Embryonic facial prominence (tissue), 1 donor: ENCODE results near the gene DOCK4.

ENCODE experiments used
- DNase-seq: peaks from one replicate; pipeline ENCODE4 v3.0.0-alpha.2; 2016; ENCODE audit errors: extremely low spot score

DOCK4 gene

DNA sequence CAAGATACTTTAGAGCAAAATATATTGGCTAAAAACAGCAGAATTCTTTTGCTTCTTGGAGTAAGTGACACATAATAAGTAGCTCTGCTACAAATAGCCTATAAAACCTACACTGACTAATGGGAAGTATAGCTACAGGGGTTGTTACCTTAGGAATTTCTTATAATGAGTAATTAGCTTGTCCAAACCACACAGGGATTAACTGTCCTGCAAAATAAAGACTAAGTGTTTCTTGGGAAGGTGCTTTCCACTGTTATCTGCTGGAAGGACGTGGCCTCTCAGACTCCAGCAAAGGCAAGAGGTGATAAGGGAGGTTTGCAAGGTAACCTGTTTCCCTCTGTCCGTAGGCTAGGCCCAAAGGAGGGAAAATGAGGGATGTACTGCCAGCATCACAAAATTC is 302.4 kb downstream of the DOCK4 start:
- DNase-seq: no peak

DNA sequence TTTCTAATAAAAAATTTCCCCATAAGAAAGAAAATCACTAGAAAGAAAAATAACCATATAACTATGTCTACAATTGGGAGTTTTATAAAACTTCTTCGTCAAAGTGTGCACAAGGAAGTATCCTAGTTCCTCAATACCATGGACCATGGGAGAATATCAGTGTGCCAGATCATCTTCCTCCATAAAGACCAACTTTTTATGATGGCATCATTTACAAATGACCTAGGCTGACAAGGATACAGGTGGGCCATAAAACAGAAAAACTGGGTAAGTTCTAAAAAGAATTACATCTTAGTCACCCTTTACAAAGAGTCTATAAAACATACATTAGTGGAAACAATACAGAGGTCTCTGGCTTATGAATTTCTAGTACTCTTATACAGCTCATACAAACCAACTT is 303.2 kb downstream of the DOCK4 start:
- DNase-seq: no peak

DNA sequence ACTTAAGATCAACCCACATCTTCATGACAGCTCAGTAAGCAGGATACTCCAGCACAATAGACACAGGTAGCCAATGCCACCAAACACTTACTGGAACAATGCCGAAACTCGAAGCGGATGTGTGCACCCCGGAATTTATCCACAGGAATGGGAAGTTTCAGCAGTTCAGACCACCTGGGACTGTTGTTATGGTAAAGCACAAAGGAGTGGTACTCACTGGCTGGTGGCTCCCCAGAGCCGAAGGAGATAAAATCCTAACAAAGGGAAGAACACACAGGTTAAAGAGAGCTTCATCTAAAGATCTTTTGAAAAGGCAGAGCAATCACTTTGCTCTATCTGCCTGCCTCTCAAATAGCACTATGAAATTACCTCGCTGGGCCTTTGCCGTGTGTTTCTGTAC is 305.9 kb downstream of the DOCK4 start:
- DNase-seq: no peak

DNA sequence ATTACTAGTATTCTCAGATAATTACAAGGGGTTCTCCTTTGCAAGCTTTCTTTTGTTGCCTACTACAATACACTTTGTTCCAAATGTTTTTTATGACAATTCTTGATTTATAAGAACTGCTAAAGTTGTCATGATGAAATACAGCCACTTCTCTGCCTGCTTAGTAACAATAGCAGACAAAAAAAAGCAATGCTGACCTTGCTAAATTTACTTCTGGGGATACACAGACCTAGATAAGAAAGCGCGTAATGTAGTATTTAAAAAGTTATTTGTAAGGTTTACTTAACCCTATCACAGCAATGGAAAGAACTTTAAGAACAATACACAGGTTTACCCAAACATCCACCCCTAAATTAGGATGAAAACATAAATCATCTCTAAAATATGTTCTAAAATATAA is 311.1 kb downstream of the DOCK4 start:
- DNase-seq: no peak

DNA sequence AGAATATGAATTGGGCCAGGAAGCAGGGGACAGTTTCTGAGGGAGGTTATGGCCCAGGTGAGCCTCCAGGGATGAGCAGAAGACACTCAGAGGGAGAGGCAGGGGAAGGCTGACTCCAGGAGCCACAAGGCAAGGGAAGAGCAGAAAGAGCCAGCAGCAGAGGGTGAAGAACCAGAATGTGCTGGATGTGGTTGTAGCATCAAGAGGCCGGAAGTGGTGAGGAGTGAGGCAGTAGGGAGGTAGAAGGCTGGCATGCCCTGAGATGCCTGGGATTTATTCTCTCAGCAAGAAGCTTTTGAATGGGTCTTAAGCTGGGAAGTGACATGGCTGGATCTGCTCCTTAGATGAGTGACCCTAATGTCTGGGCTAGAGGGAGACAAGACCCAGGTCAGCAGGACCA is 311.7 kb downstream of the DOCK4 start:
- no peak for DNase-seq

DNA sequence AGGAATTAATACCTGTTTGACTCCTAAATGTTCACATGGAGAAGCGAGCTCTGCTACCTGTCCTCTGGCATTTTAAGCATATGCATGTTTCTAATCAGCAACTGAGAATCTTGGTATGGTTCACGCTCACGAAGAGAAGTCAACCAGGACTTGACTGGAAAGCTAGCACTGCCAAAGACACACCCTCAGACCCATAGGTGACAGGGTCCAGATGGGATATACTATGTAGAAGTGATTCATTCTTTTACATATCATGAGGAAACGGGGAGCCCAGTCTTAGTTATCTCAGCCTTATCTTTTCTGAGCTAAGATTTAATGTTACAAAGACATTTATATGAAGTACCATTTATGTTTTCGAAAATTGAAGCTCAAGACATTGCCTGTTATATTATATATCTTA is 313.0 kb downstream of the DOCK4 start:
- no peak for DNase-seq

DNA sequence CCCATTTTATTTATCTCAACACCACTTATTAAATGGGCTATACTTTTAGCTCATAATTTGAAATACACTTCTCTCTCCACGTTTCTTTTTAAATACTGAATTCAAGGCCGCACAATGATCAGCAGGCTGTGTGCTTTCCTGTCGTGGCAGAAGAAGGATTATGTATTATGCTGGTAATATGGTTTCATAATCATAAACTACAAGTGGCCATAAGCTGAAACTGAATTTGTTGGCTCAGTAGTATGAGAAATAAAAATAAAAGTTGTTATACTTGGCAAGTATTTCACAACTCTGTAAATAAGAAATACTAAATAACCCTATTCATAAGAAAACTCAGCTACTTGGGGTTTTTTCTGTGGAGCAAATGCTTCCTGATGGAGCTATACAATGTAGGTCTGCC is 313.6 kb downstream of the DOCK4 start:
- DNase-seq: no peak

DNA sequence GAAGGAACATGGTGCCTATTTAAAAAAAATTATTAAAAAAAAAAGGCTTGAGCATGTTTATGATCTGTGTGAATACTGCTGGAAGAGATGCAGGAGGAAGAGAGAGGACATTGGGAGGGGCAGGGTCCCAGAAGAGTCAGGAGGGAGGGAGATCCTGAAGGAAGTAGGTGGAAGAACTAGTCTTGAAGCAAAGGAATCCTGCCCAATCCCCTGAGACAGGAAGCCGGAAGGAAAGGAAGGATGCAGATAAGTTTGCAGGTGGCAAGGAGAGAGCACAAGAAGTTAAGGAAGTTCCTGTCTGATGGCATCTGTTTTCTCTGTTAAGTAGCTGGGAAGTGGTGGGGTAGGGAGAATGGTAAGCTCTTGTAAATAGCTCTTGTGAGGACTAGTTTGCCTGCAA is 318.5 kb downstream of the DOCK4 start:
- DNase-seq: no peak

DNA sequence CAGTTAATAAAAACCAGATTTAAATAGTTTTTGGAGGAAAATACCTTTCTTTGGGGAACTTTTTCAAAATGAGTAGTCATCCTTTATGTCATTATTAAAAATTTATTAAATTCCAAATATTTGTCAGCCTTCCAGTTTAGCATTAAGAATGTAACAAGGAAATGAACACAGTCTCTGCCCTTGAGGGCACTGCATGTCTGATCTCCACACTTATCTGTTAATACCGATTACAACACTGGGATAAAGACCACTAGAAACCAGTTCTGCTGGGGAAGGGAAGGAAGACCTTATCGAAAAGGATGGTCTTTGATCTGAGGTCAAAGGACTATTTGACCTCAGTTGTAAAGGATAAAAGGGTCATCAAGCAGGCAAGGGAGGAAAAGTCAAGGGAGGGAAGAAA is 320.0 kb downstream of the DOCK4 start:
- DNase-seq: no peak

DNA sequence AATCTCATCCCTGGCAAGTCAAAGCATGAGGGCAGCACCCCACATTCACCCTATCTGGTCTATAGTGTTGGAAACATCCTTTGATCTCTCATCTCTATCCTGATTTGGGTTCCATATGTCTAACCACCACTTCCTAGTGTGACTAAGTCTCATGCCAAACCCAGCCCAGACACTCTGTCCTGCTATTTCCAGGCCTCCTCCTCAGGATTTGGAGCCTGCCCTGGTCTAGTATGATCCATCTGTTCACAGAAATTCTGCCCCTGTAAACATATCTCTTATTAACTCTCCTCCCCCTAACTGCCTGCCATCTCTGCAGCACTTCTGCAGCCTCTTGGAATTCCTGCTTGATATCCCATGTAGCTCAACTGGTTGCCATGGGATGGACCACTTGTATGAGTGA is 323.0 kb downstream of the DOCK4 start:
- DNase-seq: no peak

DNA sequence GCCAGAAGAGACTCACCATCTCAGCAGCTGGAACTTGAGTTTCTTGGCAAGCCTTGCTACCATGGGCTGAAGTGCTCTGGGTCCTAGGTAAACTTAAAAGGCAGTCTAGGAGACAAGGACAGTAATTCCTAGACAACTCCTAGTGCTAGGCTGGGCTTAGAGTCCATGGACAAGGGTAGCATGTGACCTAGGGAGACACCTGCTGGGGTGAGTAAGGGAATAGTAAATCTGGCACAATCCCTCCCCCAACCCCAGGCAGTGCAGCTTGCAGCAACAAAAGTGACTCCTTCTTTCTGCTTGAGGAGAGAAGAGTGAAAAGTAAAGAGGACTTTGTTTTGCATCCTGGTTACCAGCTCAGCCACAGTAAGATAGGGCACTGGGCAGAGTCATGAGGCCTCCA is 327.4 kb downstream of the DOCK4 start:
- DNase-seq: no peak

DNA sequence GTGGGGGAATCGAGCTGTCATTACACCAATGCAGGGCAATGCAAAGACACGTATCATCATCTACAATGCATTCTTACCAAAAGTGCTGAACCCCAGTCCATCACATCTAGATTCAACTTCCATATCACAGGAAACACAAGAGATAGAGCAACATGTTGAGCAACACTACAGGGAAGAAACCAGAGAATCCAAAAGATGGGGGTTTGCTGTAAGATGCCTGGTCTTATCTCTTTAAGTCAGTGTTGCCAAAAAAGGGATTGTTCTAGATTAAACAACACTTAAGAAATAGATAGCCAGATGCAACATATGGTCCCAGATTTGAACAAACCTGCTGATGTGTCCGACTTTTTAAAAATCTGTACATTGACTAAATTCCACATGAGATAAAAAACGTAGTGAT is 328.3 kb downstream of the DOCK4 start:
- no peak for DNase-seq

DNA sequence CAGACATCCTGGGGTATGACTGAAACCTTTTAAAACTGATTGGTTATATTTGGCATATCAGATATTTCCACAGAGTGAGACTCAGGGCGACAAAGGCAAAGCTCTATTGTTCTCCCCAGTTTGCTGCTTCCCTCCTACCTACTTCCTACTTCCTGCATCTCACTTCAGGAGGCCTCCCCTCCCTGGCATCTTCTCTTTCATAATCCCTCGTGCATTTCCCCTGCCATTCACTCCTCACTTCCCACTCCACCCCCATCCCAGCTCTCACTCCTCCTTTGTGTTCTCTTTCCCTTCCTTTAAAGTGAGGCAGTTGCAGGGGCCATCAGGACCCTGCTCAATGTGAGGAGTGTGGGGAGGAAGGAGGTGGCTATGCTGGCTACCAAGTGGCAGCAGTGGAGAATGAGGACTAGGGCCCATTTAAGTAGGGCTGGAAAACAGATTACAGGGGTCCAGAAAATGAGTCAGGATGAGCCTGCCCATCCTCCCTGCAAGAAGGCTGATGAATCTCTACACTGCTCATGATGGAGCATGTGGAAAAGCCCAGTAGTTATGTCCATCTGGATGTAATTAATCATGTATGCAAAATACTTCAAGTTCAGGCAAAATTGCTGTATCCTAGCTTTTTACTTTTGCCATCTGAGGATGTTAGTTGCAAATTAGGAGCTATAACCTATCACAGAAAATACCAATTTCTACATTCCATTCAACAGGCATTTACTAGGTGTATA is 332.1 kb downstream of the DOCK4 start:
- DNase-seq: no peak

DNA sequence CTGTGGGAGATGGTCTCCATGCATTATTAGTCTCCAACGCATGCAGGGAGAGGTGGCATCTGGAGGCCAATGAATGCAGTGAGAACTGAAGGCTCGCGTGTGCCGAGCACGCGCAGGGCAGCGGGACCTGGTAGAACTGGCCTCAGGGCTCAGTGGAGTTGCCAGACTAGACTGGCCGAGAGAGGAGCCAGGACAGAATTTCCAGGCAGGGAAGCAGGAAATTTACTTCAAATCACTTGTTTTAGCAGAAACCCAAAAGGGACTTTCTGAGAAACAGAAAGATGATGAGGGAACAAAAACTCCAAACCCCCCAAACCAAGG is 332.9 kb downstream of the DOCK4 start:
- DNase-seq: no peak

DNA sequence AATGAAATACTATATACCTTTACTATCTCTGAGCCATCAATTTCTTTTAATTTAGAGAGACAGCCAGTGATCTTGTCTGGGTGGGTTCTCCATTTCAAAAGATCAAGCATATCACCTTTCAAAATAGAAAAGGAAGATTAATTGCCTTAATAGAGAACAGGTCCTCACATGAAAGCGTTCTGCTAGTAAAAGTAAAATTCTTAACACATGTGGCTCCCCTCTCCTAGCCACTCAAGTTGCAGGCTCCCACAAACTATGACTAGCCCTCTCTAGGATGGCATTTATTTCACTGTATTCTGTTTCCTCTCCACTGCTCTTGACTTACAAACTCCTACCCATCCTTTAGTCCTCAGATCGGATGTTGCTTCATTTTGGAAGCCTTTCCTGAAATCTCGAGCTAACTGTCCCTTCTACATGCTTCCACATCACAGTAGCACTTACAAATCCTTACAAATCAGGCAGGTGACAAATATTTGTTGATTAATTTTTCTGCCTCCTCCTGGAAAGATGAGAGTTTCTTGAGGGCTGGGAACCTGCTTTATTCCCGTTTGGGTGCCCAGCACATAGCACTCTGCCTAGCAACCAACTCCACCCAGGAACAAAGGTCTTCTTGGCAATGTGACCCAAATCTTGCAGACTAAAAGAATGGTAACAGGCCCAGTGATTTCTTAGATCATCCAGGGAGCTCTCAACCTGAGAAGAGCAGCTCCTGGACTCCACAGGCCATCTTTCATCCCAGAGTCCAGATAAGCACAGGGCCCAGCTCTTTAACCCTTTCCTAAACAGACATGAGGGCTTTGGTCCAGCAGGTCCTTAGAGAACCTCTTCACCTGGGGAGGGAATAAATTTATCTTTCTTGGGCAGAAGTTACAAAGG is 333.5 kb downstream of the DOCK4 start:
- no peak for DNase-seq

DNA sequence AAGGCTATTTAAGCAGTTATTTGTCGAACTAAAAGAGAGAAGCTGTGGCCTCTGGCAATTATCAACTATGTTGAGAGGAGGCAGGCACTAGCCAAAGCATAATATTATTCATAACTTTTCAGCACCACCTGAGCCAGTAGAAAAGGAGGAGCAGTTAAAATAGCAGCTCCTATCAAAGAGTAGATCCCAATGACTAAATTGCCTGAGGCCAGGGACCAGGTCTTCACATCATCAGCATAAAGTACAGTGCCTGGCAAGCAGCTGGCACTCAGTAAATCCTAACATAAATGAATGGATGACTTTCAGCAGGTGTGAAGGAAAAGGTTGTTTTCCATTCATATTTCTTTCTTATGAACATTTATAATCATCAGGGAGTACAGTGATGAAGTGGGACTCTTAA is 334.9 kb downstream of the DOCK4 start:
- DNase-seq: no peak

DNA sequence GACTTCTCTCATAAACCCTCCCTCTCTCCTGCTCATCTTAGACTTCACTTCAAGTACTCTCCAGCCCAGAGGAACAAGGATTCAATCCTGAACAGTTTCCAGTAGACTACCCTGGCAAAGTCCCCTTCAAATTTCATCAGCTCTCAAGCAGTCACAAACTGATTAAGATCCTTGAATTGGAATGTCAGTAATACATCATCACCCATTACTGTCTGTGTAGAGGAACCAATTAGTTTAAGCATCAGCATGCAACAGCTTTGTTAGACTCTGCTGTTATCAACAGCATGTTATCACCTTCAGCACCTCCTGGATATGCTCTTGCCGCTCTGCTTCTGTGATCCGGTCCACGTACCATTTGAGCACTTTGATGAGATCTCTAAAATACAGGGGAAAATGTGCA is 336.9 kb downstream of the DOCK4 start:
- DNase-seq: no peak

DNA sequence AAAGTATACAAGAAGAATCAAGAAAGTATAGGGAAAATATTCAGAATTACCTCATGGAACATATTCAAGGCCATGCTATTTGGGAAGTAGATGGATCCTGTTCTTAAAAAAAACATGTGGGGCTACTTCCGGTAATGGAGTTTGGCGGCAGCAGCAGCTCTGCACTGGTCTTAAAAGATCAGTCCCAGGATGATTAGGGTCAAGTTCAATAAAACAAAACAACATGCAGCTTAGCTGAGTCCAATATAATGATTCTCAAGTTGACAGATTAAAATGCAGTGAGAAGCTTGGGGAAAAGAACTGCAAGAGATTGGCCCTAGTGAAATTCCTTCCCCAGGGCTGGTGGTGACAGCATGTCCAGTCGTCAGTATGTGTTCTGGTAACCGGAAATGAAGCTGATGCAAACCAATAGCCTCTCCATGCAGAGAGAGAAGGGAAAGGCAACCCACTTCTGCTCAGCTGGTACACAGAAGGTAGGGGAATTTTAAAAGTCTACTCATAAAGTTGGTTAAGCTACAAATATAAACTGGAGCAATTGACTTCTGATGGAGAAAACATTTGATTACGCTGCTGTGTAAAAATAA is 338.8 kb downstream of the DOCK4 start:
- DNase-seq: no peak

DNA sequence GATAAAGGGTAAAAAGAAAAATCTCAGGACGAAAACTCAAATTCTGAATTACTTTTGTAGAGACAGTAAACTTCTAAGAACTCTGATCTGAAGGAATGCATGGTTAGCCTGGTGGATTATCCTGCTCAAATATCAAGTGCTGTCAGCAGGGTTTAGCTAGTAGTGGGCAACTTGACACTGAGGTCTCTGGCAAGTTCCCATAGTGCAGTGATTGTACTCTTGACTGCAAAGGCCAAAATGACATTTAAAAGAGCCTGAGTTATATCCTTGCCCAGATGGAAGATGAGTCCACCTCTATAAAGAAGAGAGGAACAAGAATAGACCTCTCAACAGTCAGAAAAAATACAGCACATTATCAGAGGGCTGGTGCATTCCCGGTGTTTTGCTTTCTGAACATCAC is 339.4 kb downstream of the DOCK4 start:
- no peak for DNase-seq

DNA sequence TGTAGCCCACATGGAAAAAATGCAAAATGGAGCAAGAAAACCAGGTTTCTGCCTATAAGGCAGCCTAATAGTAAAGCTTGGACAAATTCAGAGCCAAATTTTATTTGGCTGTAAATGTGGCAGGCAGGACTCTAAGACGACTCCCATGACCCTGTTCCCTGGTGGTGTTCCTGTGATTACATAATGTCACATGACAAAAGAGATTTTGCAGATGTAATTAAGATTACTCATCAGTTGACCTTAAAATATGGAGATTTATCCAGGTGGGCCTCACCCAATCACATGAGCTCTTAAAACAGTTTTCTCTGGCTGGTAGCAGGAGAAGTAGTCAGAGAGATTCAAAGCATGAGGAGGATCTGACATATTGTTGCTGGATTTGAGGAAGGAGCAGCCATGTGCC is 340.8 kb downstream of the DOCK4 start:
- DNase-seq: no peak

DNA sequence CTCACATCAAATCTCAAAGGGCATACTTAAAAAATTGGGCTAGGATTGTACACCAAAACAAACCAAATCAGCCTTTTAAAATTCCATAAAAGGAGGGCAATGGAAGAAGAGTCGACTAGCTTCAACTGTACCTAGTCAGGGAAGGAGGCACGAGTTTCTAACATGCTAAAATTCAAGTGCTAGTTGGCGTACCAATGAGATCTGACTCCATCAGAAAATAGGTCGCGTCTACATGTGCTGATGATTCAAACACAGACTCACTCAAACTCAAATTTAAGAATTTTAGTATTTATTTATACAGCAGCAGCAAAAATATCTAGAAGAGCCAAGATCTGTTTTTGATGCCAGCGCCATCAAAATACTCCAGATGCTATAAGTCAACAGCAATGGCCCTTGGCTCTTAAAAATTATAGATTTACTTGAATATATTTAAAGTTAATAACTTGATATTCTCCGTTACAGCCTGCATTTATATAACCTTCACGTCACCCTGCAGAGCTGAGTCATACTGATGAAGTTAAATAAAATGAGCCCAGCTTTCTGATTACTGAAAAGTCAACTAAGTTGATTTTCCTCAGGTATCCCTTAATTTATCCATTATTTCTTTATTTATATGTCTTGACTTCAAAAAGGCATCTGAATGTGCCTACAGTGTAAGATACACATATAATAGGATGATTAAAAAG is 341.8 kb downstream of the DOCK4 start:
- no peak for DNase-seq

DNA sequence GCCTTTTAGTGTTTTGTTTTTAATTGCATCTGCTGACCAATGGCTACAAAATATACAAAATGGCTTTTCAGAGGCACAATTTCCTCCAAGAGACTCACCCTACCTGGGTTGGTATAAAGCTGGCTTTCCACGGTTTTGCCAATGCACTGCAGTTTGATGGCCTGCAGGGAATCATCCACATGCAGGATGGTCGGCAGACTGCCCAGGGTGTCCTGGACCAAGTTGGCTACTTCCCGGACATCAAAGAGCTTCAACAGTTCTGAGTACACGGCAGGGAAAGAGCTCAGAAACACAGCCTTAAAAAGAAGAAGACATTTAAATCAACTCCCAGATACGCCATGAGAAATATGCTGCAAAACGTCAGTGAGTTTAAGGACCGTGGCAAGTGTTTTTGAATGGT is 342.9 kb downstream of the DOCK4 start:
- DNase-seq: no peak

DNA sequence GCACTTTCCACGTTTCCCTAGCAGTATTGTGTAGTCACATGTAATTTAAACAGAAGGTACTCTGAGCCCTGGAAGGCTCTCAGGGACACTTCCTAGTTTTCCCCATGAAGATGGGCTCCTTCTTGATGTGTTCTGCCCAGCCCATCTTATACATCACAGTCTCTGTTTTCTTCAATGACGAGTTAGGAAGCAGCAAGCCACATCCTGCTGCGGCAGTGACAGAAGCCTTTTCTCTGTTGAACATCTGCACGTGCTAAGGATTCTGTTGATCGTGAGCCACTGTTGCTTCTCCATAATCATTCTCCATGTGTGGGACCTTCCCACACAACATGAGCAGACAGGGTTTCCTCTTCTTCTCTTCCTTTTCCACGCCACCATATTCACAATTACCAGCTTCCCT is 346.0 kb downstream of the DOCK4 start:
- DNase-seq: no peak
